Measurements from ENCODE around the gene RLN3.
A peak's percentile ranks its signal among the peaks of the same experiment; 100 is the strongest.

The RLN3 gene

GRCh38 chr19:14061081-14061749 is 33.3 kb downstream of the RLN3 start:
- H3K36me3 ChIP-seq (ENCODE audit: control insufficient read depth in 2 of 2, insufficient read depth in 2 of 2, low read length in 2 of 2): no peaks in the 10 kb centered on the region
- no peak overlapping the region for H3K4me3 ChIP-seq (ENCODE audit: low read length in 2 of 2)
- H3K9ac ChIP-seq (ENCODE audit: low read depth in 1 of 2, low read length in 2 of 2): no peak overlapping the region
- H3K27me3 ChIP-seq (ENCODE audit: control insufficient read depth in 2 of 2, insufficient read depth in 2 of 2, low read length in 2 of 2): peaks cover 3 to 4% of the 10 kb centered on the region in 2 donors
- H3K4me1 ChIP-seq (ENCODE audit: control insufficient read depth in 2 of 2, insufficient read depth in 2 of 2, low read length in 2 of 2): peaks cover 3 to 4% of the 10 kb centered on the region in 2 donors
- no peaks in the 10 kb centered on the region for H3K9me3 ChIP-seq (ENCODE audit: control insufficient read depth in 2 of 2, low read length in 2 of 2)
- H3K27ac ChIP-seq (ENCODE audit: low read depth in 2 of 2, low read length in 2 of 2): no peak overlapping the region

GRCh38 chr19:14061751-14062557 is 34.0 kb downstream of the RLN3 start, which contains the start of gene PALM3:
Gene PALM3 (minus strand): TSS chr19:14062076. CDS start chr19:14061980, 96 bp downstream.
- H3K27me3 ChIP-seq (ENCODE audit: control insufficient read depth in 2 of 2, insufficient read depth in 2 of 2, low read length in 2 of 2): peaks cover 3 to 4% of the 10 kb centered on the region in 2 donors
- no peak within 1 kb of the TSS for H3K27ac ChIP-seq (ENCODE audit: low read depth in 2 of 2, low read length in 2 of 2)
- no peak within 1 kb of the TSS for H3K4me3 ChIP-seq (ENCODE audit: low read length in 2 of 2)
- no peaks in the 10 kb centered on the region for H3K9me3 ChIP-seq (ENCODE audit: control insufficient read depth in 2 of 2, low read length in 2 of 2)
- no peak within 1 kb of the TSS for H3K9ac ChIP-seq (ENCODE audit: low read depth in 1 of 2, low read length in 2 of 2)
- H3K4me1 ChIP-seq (ENCODE audit: control insufficient read depth in 2 of 2, insufficient read depth in 2 of 2, low read length in 2 of 2): peaks cover 3 to 4% of the 10 kb centered on the region in 2 donors
- no peaks in the 10 kb centered on the region for H3K36me3 ChIP-seq (ENCODE audit: control insufficient read depth in 2 of 2, insufficient read depth in 2 of 2, low read length in 2 of 2)

DNA sequence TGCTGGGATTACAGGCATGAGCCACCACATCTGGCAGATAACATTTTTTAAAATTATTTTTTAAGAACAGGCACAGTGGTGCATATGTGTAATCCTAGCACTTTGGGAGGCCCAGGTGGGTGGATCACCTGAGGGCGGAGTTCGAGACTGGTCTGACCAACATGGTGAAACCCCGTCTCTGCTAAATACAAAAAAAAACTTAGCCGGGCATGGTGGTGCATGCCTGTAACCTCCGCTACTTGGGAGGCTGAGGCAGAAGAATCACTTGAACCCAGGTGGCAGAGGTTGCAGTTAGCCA is 34.6 kb downstream of the RLN3 start:
- H3K4me3 ChIP-seq (ENCODE audit: low read length in 2 of 2): no peak overlapping the region
- peaks cover 3 to 4% of the 10 kb centered on the region in 2 donors for H3K27me3 ChIP-seq (ENCODE audit: control insufficient read depth in 2 of 2, insufficient read depth in 2 of 2, low read length in 2 of 2)
- no peaks in the 10 kb centered on the region for H3K36me3 ChIP-seq (ENCODE audit: control insufficient read depth in 2 of 2, insufficient read depth in 2 of 2, low read length in 2 of 2)

DNA sequence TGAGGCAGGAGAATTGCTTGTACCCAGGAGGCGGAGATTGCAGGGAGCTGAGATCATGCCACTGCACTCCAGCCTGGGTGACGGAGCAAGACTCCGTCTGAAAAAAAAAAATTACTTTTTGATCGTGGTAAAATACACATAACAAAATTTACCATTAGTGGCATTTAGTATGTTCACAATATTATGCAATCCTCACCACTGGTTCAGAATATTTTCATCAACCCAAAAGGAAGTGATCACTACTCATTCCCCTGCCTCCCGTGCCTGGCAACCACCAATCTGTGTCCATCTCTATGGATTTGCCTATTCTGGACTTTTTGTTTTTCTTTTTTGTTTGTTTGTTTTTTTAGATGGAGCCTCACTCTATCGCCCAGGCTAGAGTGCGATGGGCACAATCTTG is 35.2 kb downstream of the RLN3 start:
- Histone ChIP-seq H3K9ac (ENCODE audit: low read depth in 1 of 2, low read length in 2 of 2) (no peak overlapping the region), H3K27ac (ENCODE audit: low read depth in 2 of 2, low read length in 2 of 2) (no peak overlapping the region), H3K27me3 (ENCODE audit: control insufficient read depth in 2 of 2, insufficient read depth in 2 of 2, low read length in 2 of 2) (peaks cover 3 to 4% of the 10 kb centered on the region in 2 donors)

More for the DNA sequence above, 34.6 kb downstream of the RLN3 start:
- Histone ChIP-seq H3K27ac (ENCODE audit: low read depth in 2 of 2, low read length in 2 of 2) (no peak overlapping the region), H3K4me1 (ENCODE audit: control insufficient read depth in 2 of 2, insufficient read depth in 2 of 2, low read length in 2 of 2) (peaks cover 3 to 4% of the 10 kb centered on the region in 2 donors), H3K9ac (ENCODE audit: low read depth in 1 of 2, low read length in 2 of 2) (no peak overlapping the region), H3K9me3 (ENCODE audit: control insufficient read depth in 2 of 2, low read length in 2 of 2) (no peaks in the 10 kb centered on the region)

DNA sequence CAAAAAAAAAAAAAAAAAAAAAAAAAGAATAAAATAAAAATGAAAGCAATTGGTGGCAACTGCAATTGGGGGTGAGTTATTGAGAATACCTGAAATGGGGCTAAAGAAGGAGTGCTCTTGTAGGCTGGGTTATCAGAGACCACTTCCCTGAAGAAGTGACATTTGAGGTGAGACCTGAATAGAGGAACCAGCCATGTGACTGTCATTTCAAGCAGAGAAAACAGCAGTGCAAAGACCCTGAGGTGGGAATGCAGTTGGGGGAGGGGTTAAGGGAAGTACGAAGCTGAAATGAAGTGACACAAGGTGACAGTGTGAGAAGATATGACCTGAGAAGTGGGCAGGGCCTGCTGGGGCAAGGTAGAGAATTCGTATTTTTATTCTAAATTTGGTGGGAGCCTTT is 38.2 kb downstream of the RLN3 start:
- Histone ChIP-seq H3K9ac (ENCODE audit: low read depth in 1 of 2, low read length in 2 of 2) (no peak overlapping the region), H3K36me3 (ENCODE audit: control insufficient read depth in 2 of 2, insufficient read depth in 2 of 2, low read length in 2 of 2) (peaks cover 0 to 2% of the 10 kb centered on the region in 2 donors)

More for the DNA sequence above, 35.2 kb downstream of the RLN3 start:
- H3K4me1 ChIP-seq (ENCODE audit: control insufficient read depth in 2 of 2, insufficient read depth in 2 of 2, low read length in 2 of 2): peaks cover under 1 to 3% of the 10 kb centered on the region in 2 donors
- H3K4me3 ChIP-seq (ENCODE audit: low read length in 2 of 2): no peak overlapping the region
- no peaks in the 10 kb centered on the region for H3K9me3 ChIP-seq (ENCODE audit: control insufficient read depth in 2 of 2, low read length in 2 of 2)
- H3K36me3 ChIP-seq (ENCODE audit: control insufficient read depth in 2 of 2, insufficient read depth in 2 of 2, low read length in 2 of 2): no peaks in the 10 kb centered on the region

GRCh38 chr19:14070268-14071050 is 42.5 kb downstream of the RLN3 start:
- H3K4me1 ChIP-seq (ENCODE audit: control insufficient read depth in 2 of 2, insufficient read depth in 2 of 2, low read length in 2 of 2): peaks cover 17 to 28% of the 10 kb centered on the region in 2 donors
- no peaks in the 10 kb centered on the region for H3K27me3 ChIP-seq (ENCODE audit: control insufficient read depth in 2 of 2, insufficient read depth in 2 of 2, low read length in 2 of 2)
- no peak overlapping the region for H3K9ac ChIP-seq (ENCODE audit: low read depth in 1 of 2, low read length in 2 of 2)
- no peak overlapping the region for H3K4me3 ChIP-seq (ENCODE audit: low read length in 2 of 2)
- peaks cover 0 to 2% of the 10 kb centered on the region in 2 donors for H3K36me3 ChIP-seq (ENCODE audit: control insufficient read depth in 2 of 2, insufficient read depth in 2 of 2, low read length in 2 of 2)
- H3K27ac ChIP-seq (ENCODE audit: low read depth in 2 of 2, low read length in 2 of 2): no peak overlapping the region
- H3K9me3 ChIP-seq (ENCODE audit: control insufficient read depth in 2 of 2, low read length in 2 of 2): no peaks in the 10 kb centered on the region

More for the DNA sequence above, 38.2 kb downstream of the RLN3 start:
- Histone ChIP-seq H3K4me1 (ENCODE audit: control insufficient read depth in 2 of 2, insufficient read depth in 2 of 2, low read length in 2 of 2) (peaks cover 0 to 3% of the 10 kb centered on the region in 2 donors), H3K9me3 (ENCODE audit: control insufficient read depth in 2 of 2, low read length in 2 of 2) (no peaks in the 10 kb centered on the region), H3K27me3 (ENCODE audit: control insufficient read depth in 2 of 2, insufficient read depth in 2 of 2, low read length in 2 of 2) (no peaks in the 10 kb centered on the region), H3K27ac (ENCODE audit: low read depth in 2 of 2, low read length in 2 of 2) (no peak overlapping the region), H3K4me3 (ENCODE audit: low read length in 2 of 2) (no peak overlapping the region)

DNA sequence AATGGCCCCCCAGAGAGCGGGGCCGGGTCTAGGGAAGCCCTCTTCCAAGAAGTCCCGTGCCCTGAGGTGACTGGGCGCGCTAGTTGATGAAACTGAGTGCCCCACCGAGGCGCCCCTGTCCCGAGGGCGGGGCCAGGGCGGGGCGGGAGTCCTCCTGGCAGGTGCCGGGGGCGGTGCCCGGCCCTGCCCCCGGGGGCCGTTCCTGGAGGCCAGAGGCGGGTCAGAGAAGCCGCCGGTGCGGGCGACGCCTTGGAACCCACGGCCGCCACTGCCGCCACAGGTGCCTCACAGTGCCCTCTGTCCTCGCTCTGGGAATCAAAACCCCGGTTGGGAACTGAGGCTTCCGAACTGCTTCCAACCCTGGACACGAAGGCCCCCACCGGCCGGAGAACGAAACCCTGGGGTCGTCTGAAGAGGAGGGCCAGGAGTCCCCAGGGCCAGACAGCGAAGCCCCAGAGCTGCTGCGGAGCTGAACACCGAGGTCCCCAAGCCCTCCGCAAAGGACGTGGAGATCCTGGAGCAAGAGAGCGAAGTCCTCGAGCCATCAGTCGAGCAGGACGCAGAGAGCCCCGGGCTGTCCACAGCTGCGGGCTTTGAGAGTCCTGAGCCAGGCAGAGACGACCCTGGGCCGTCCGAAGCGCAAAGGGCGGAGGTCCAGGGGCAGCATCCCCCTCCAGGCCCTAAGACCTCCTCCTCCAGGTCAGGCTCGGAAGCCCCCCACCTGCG is 44.8 kb downstream of the RLN3 start, which contains the start of gene MISP3:
Gene MISP3, plus strand, starts transcription at position 252 of the 726 bp plus-strand sequence. CDS start 524 bp downstream, outside the sequence.
- H3K9me3 ChIP-seq (ENCODE audit: control insufficient read depth in 2 of 2, low read length in 2 of 2): no peaks in the 10 kb centered on the region
- H3K4me3 ChIP-seq (ENCODE audit: low read length in 2 of 2): peak within 1 kb of the TSS; percentile 90 to 91
- H3K27ac ChIP-seq (ENCODE audit: low read depth in 2 of 2, low read length in 2 of 2): peak within 1 kb of the TSS; percentile 95 to 98
- H3K4me1 ChIP-seq (ENCODE audit: control insufficient read depth in 2 of 2, insufficient read depth in 2 of 2, low read length in 2 of 2): peaks cover 19 to 35% of the 10 kb centered on the region in 2 donors
- peak within 1 kb of the TSS; percentile 89 to 94 for H3K9ac ChIP-seq (ENCODE audit: low read depth in 1 of 2, low read length in 2 of 2)
- H3K27me3 ChIP-seq (ENCODE audit: control insufficient read depth in 2 of 2, insufficient read depth in 2 of 2, low read length in 2 of 2): no peaks in the 10 kb centered on the region
- peaks cover 0 to 2% of the 10 kb centered on the region in 2 donors for H3K36me3 ChIP-seq (ENCODE audit: control insufficient read depth in 2 of 2, insufficient read depth in 2 of 2, low read length in 2 of 2)

- peaks cover 20 to 35% of the 10 kb centered on the region in 2 donors for H3K4me1 ChIP-seq (ENCODE audit: control insufficient read depth in 2 of 2, insufficient read depth in 2 of 2, low read length in 2 of 2)
- H3K27me3 ChIP-seq (ENCODE audit: control insufficient read depth in 2 of 2, insufficient read depth in 2 of 2, low read length in 2 of 2): no peaks in the 10 kb centered on the region
- H3K9ac ChIP-seq (ENCODE audit: low read depth in 1 of 2, low read length in 2 of 2): peak overlapping the region; percentile 89 to 94
- H3K36me3 ChIP-seq (ENCODE audit: control insufficient read depth in 2 of 2, insufficient read depth in 2 of 2, low read length in 2 of 2): peaks cover 0 to 2% of the 10 kb centered on the region in 2 donors
- peak overlapping the region; percentile 90 to 91 for H3K4me3 ChIP-seq (ENCODE audit: low read length in 2 of 2)
- peak overlapping the region; percentile 95 to 98 for H3K27ac ChIP-seq (ENCODE audit: low read depth in 2 of 2, low read length in 2 of 2)
- H3K9me3 ChIP-seq (ENCODE audit: control insufficient read depth in 2 of 2, low read length in 2 of 2): no peaks in the 10 kb centered on the region
Observed at GRCh38 chr19:14073261-14073924, 45.4 kb downstream of the RLN3 start.
